Posterior vena cava (tissue), 2 donors: Measurements from ENCODE around the gene IRX3. TPM values are rescaled to one million over a fixed set of nuclear protein-coding genes. Genes with fewer than 3 reads are reported as not detected.

Experiments used
- DNase-seq: peaks from one replicate; pipeline ENCODE4 v3.0.0-alpha.2; 2020; ENCODE audit warnings: low spot score
- intact Hi-C, 2 donors: fragments of 100-400 bp; cut with DNase I; formaldehyde crosslinking; loops; one replicate each; pipeline versions ENCODE4 v1.14.1 to v1.14.2; 2022 to 2023
- total RNA-seq, 2 donors: library from RNA; stranded (reverse); fragmentation: NEBNext Ultra II Directional; extraction: Animal tissue kit (Norgen Biotek cat#: 25700); gene quantifications; one replicate each; pipeline ENCODE4 v1.2.1, GENCODE V29; 2021
- donor health status: DM: yes; HTN: yes; CAD: no.
- donor health status: DM: yes; HTN: yes; CAD: no.

IRX3 gene
- total RNA-seq, 2 donors from 2014 or later, result 2.7 to 4.4 TPM

DNA sequence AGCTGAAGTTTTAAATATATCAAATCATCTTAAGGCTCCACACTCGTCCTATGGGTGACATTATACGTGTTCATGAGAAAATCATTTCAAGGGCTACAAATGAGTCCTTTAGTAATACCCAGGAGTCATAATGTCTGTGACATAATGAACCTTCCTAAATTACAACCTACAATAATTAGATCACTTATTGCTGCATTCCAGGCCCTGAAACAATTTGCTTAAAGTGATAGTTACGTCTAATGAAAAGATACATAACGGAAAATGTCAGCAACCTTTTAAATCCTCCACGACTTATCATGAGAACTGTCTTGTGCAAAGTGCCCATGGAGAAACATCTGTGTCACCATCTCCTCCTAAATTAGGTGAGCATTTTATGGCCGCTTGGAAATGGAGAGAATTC is 43.4 kb downstream of the IRX3 start:
- DNase-seq, result no peak
- intact Hi-C loops, result loop anchor here in 1 of 2 donors (10.0 kb wide), 1 partner anchor 2002 kb away; no protein-coding TSS in a partner anchor

GRCh38 chr16:54242199-54242598 is 44.4 kb downstream of the IRX3 start:
- no peak for DNase-seq
- intact Hi-C loops, result loop anchor here in 1 of 2 donors (10.0 kb wide), 1 partner anchor 2003 kb away; no protein-coding TSS in a partner anchor

GRCh38 chr16:54241525-54241924 is 45.1 kb downstream of the IRX3 start:
- intact Hi-C loops, result loop anchor here in 1 of 2 donors (10.0 kb wide), 1 partner anchor 2003 kb away; no protein-coding TSS in a partner anchor
- no peak for DNase-seq

DNA sequence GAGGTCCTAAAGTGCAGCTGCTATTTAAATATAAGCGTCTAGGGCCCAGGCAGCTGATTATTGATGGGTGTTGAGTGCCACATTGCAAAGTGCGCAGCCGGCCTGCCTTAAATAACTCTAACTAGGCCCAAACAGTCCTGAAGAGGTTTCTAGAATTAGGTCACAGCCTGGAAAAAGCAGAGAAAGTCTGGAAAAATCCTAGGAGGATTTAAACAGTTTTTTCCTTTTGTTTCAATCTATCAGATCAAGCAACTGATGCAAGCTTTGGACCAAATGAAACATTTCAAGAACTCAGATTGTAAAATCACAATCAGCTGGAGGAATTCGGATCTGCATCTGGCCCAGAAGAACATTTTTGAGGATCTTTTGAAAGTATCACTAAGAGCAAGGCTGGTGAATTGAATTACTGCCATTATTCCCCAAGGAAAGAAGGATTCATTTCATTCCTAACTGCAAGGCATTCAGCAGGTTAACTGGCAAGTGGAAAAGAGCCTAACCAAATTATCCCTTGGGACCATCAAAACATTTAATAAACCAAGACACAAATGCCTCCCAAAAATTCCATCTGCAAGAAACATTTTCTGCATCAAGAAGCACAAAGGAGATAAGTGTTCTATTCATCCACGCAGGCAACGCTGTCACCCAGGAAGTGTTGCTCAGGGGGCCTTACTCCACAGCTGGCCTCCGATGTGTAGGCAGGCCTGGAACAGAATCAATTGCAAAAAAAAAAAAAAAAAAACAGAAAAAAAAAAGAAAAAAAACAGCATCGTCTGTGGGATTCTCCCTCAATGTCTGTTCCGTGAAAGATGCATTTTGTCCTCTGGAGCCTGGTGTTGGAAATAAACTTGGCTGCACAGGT is 46.1 kb downstream of the IRX3 start:
- DNase-seq, result no peak
- intact Hi-C loops, result loop anchor here in 1 of 2 donors (10.0 kb wide), 1 partner anchor 2004 kb away; no protein-coding TSS in a partner anchor

GRCh38 chr16:54239456-54239855 is 47.1 kb downstream of the IRX3 start:
- DNase-seq, result no peak
- intact Hi-C loops, result no loop called here

- no peak for DNase-seq
- intact Hi-C loops, result no loop called here
Observed at GRCh38 chr16:54236773-54237172, 49.8 kb downstream of the IRX3 start.

GRCh38 chr16:54233615-54234014 is 53.0 kb downstream of the IRX3 start:
- DNase-seq, result no peak
- intact Hi-C loops, result no loop called here
